ENCODE data around the gene MPPED2.

The MPPED2 gene

DNA sequence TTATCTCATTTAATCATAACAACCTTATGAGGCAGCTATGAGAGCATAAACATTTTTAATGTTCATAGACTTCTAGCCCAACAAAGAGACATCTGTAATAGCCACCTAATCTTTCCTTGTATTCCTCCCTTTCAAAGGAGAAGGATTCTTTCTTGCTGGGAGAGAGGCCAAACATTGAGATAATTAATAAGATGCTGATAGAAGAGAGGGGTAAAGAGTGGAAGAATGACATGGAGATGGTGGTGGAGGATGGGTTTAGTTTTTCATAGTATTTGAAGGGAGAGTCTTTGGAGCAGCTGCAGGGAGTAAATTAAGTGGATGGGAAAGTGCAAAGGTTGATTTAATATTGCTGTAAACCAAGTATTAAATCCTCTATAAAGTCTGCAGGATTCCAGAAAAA is 205.3 kb downstream of the MPPED2 start:
- H3K4me3 ChIP-seq (ENCODE audit: low read length), result no peak overlapping the region
- no peaks in the 10 kb centered on the region for H3K27me3 ChIP-seq (ENCODE audit: control insufficient read depth, insufficient read depth, low read length)
- H3K27ac ChIP-seq (ENCODE audit: low read length), result no peak overlapping the region

DNA sequence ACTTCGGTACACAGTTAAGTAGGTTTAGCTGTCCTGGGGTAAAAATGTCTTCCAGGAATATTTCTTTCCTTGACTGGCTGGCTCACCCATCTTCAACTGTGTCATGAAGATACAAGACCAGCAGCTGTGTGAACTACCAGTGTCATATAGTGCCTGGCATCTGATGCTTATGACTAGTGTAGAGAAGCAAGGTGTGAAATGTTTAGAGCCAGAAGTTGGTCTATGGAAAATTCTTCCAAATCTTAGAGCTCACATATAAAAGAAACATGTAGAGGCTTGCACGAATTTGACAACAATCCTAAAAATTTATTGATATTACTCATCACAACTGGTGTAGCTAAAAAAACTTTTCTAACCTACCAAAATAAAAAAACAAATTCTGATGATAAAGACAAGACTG is 208.8 kb downstream of the MPPED2 start:
- Histone ChIP-seq H3K9me3 (ENCODE audit: control insufficient read depth, insufficient read depth, low read length) (no peaks in the 10 kb centered on the region), H3K27me3 (ENCODE audit: control insufficient read depth, insufficient read depth, low read length) (no peaks in the 10 kb centered on the region), H3K4me1 (ENCODE audit: control insufficient read depth, insufficient read depth, low read length) (no peaks in the 10 kb centered on the region), H3K4me3 (ENCODE audit: low read length) (no peak overlapping the region), H3K27ac (ENCODE audit: low read length) (no peak overlapping the region), H3K36me3 (ENCODE audit: control insufficient read depth, insufficient read depth, low read length) (no peaks in the 10 kb centered on the region)
- no CpG with 5 or more reads among the region's 2 CpGs for WGBS (ENCODE audit: insufficient coverage, insufficient read length)
- no peak for DNase-seq (ENCODE audit: low read depth, low spot score)

More for the DNA sequence above, 205.3 kb downstream of the MPPED2 start:
- DNase-seq (ENCODE audit: low read depth, low spot score), result no peak
- H3K36me3 ChIP-seq (ENCODE audit: control insufficient read depth, insufficient read depth, low read length), result no peaks in the 10 kb centered on the region
- no peaks in the 10 kb centered on the region for H3K4me1 ChIP-seq (ENCODE audit: control insufficient read depth, insufficient read depth, low read length)
- H3K9me3 ChIP-seq (ENCODE audit: control insufficient read depth, insufficient read depth, low read length), result no peaks in the 10 kb centered on the region

DNA sequence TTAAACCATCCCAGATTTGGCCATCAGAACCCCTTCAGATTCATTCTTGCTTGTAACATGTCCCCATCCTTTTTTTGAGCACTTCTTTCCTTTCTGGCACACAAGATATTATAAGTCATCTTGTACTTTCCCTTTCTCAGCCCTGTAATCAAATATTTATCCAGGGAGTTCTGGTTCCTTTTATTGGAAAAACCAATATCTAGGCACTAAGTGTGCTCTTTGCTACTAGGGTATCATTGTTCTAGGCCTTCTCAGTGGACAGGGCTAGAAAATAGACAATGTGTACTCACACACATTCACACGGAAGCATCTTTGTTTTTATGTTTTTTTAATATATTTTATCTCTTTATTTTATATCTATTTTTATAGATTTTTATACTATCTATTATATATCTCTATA is 216.0 kb downstream of the MPPED2 start:
- no peak overlapping the region for H3K4me3 ChIP-seq (ENCODE audit: low read length)
- H3K9me3 ChIP-seq (ENCODE audit: control insufficient read depth, insufficient read depth, low read length), result no peaks in the 10 kb centered on the region
- no peaks in the 10 kb centered on the region for H3K27me3 ChIP-seq (ENCODE audit: control insufficient read depth, insufficient read depth, low read length)
- H3K27ac ChIP-seq (ENCODE audit: low read length), result no peak overlapping the region
- H3K4me1 ChIP-seq (ENCODE audit: control insufficient read depth, insufficient read depth, low read length), result no peaks in the 10 kb centered on the region
- H3K36me3 ChIP-seq (ENCODE audit: control insufficient read depth, insufficient read depth, low read length), result no peaks in the 10 kb centered on the region
- WGBS (ENCODE audit: insufficient coverage, insufficient read length), result no CpG with 5 or more reads among the region's 1 CpG
- DNase-seq (ENCODE audit: low read depth, low spot score), result no peak

DNA sequence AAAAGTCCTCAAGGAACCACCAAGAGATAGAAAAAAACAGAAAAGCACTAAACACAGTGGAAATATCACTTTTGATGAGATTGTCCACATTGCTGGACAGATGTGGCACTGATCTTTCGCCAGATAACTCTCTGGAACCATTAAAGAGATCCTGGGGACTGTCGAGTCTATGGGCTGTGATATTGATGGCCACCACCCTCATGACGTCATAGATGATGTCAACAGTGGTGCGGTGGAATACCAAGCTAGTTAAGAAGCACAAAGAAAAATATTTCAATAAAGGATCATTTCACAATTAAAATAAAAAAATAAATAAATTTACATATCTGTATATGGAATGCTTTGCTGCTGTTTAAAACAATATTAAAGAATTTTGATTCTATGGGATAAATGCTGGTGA is 217.8 kb downstream of the MPPED2 start:
- WGBS (ENCODE audit: insufficient coverage, insufficient read length), result no CpG with 5 or more reads among the region's 4 CpGs
- no peaks in the 10 kb centered on the region for H3K27me3 ChIP-seq (ENCODE audit: control insufficient read depth, insufficient read depth, low read length)
- no peak overlapping the region for H3K4me3 ChIP-seq (ENCODE audit: low read length)
- DNase-seq (ENCODE audit: low read depth, low spot score), result no peak
- H3K27ac ChIP-seq (ENCODE audit: low read length), result no peak overlapping the region
- no peaks in the 10 kb centered on the region for H3K4me1 ChIP-seq (ENCODE audit: control insufficient read depth, insufficient read depth, low read length)
- H3K36me3 ChIP-seq (ENCODE audit: control insufficient read depth, insufficient read depth, low read length), result no peaks in the 10 kb centered on the region
- no peaks in the 10 kb centered on the region for H3K9me3 ChIP-seq (ENCODE audit: control insufficient read depth, insufficient read depth, low read length)

DNA sequence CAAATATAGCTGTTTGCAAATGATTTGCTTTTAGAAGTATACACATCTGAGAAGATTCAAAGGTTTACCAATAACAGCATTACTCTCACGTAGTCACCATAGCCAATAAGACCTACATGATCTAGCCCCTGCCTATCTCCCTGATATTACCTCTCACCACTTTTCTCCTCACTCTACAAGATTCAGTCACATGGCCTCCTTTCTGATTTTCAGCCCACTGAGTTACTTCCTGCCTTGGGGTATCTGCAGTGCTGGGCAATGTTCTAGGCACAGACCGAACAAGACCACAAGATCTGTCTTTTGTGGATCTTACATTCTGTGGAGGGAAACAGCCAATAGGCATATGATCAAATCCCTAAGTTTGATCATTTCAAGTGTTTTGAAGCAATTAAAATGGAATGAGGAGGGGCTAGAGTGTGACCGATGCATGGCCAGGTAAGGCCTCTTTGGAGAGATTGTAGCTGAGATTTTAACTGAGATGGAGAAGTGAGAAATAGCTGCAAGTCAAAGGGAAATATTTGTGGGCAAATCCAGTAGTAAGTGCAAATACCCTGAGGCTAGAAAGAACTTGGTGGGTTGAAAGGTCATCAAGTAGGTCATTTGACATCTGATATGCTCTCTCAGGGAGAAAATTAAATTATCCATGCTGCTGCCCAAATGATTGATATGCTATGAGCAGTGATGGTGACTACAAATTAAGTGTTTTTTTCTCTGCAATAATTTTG is 220.2 kb downstream of the MPPED2 start:
- H3K9me3 ChIP-seq (ENCODE audit: control insufficient read depth, insufficient read depth, low read length), result no peaks in the 10 kb centered on the region
- no CpG with 5 or more reads among the region's 3 CpGs for WGBS (ENCODE audit: insufficient coverage, insufficient read length)
- no peaks in the 10 kb centered on the region for H3K27me3 ChIP-seq (ENCODE audit: control insufficient read depth, insufficient read depth, low read length)

DNA sequence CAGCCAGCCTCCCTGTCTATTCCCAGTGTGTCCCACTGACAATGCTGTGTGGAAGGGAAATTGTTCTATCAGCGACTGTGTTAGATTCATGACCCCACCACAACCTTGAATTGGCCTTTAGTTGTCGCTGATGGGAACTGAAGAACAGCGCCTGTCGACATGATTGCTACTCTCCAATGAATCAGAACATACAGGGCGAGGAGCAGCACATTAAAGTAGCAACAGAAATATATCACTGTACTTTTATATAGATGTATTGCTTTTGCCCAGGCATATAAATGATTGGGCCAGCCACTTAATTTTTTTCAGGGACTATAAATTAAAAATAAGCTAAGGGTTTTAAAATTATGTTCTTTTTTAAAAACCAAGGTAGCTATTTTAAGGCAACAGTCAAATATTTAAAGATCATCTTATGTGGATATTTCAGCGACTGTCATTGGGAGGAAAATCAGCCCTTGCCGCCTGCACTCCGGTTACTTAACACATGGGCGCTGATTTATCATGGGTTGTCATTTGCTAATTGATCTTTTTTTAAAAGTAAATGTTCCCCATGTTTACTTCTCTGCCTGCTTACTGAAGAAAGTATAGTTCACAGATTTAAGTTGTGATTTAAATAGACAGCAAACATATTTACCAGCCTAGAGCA is 221.2 kb downstream of the MPPED2 start:
- DNase-seq (ENCODE audit: low read depth, low spot score), result no peak
- no peak overlapping the region for H3K27ac ChIP-seq (ENCODE audit: low read length)
- H3K4me3 ChIP-seq (ENCODE audit: low read length), result no peak overlapping the region
- no CpG with 5 or more reads among the region's 9 CpGs for WGBS (ENCODE audit: insufficient coverage, insufficient read length)
- no peaks in the 10 kb centered on the region for H3K9me3 ChIP-seq (ENCODE audit: control insufficient read depth, insufficient read depth, low read length)
- no peaks in the 10 kb centered on the region for H3K36me3 ChIP-seq (ENCODE audit: control insufficient read depth, insufficient read depth, low read length)
- H3K27me3 ChIP-seq (ENCODE audit: control insufficient read depth, insufficient read depth, low read length), result no peaks in the 10 kb centered on the region
- H3K4me1 ChIP-seq (ENCODE audit: control insufficient read depth, insufficient read depth, low read length), result no peaks in the 10 kb centered on the region

More for the DNA sequence above, 220.2 kb downstream of the MPPED2 start:
- no peak overlapping the region for H3K27ac ChIP-seq (ENCODE audit: low read length)
- H3K4me3 ChIP-seq (ENCODE audit: low read length), result no peak overlapping the region
- H3K4me1 ChIP-seq (ENCODE audit: control insufficient read depth, insufficient read depth, low read length), result no peaks in the 10 kb centered on the region
- no peak for DNase-seq (ENCODE audit: low read depth, low spot score)
- no peaks in the 10 kb centered on the region for H3K36me3 ChIP-seq (ENCODE audit: control insufficient read depth, insufficient read depth, low read length)

DNA sequence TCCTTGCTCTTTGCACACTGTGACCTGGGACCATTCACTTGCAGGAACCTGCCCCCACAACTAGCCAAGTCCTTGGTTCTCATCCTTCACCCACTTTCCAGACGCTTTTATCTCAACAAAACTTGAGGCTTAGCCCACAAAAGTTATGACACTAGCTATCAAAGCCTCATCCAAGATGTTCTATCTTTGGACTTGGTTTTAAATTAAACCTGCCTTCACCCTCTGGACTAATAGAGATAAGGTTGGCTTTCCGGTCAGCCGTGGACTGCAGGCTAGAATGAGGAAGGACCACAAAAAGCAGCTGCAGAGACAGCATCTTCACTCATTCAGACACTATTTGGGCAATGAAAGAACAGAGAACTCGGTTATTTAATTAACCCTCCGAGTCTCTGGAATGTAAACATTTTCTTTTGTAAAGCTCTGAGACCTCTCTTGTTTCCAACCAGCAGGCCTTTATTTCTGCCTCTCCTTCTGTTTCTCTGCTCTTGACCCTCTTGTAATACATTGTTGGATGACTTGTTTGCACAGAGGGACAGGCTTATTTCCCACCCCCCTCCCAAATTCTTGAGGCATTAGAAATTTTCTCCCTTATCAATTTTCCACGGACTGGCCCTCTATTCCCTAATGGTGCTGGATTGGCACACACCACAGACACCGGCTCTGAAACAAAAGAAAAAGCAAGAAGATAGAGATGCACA is 221.9 kb downstream of the MPPED2 start:
- H3K27ac ChIP-seq (ENCODE audit: low read length), result no peak overlapping the region
- H3K4me3 ChIP-seq (ENCODE audit: low read length), result no peak overlapping the region
- H3K9me3 ChIP-seq (ENCODE audit: control insufficient read depth, insufficient read depth, low read length), result no peaks in the 10 kb centered on the region
- H3K27me3 ChIP-seq (ENCODE audit: control insufficient read depth, insufficient read depth, low read length), result no peaks in the 10 kb centered on the region
- no peaks in the 10 kb centered on the region for H3K4me1 ChIP-seq (ENCODE audit: control insufficient read depth, insufficient read depth, low read length)
- H3K36me3 ChIP-seq (ENCODE audit: control insufficient read depth, insufficient read depth, low read length), result no peaks in the 10 kb centered on the region
- no CpG with 5 or more reads among the region's 7 CpGs for WGBS (ENCODE audit: insufficient coverage, insufficient read length)
- DNase-seq (ENCODE audit: low read depth, low spot score), result no peak

DNA sequence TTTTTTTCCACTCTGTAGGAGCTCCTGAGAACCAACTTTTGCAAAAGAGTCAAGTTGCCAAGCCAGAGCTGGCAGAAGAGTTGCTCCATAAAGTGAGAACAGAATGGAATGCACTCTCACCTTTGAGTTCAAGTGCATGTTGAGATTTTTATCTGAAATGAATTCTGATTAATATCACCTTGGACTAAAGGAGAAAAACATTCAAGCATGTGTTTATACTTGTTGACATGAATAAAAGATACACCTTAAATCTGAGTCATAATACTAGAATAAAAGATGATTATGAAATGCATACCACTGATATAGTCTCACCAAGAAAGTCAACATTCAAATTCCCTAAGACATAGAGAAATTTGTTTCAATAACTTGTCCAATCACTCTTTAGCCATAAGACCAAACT is 225.4 kb downstream of the MPPED2 start:
- Histone ChIP-seq H3K4me1 (ENCODE audit: control insufficient read depth, insufficient read depth, low read length) (no peaks in the 10 kb centered on the region), H3K36me3 (ENCODE audit: control insufficient read depth, insufficient read depth, low read length) (no peaks in the 10 kb centered on the region), H3K4me3 (ENCODE audit: low read length) (no peak overlapping the region), H3K27ac (ENCODE audit: low read length) (no peak overlapping the region), H3K27me3 (ENCODE audit: control insufficient read depth, insufficient read depth, low read length) (no peaks in the 10 kb centered on the region), H3K9me3 (ENCODE audit: control insufficient read depth, insufficient read depth, low read length) (no peaks in the 10 kb centered on the region)
- no peak for DNase-seq (ENCODE audit: low read depth, low spot score)

Measured in iPS DF 6.9 (cell line).